ENCODE data around the gene SPHKAP.

GRCh38 chr2:228104215-228104614 lies 77.3 kb downstream of the SPHKAP start:
- TF ChIP-seq CTCF (IDR thresholded peaks at IDR 0.05; ENCODE audit: insufficient read depth, low read depth, low read length), result no peak
- no peak for TF ChIP-seq EZH2 (IDR thresholded peaks at IDR 0.05; ENCODE audit: insufficient read depth, low read length)

Measured in astrocyte (in vitro differentiated cells and primary cell).